K562 (cell line): ENCODE results near the gene MUC5AC.

Experiments
- CBX2 ChIP-seq: fragments of 200-600 bp; sonication (generic); IDR thresholded peaks from one replicate; pipeline ENCODE4 v1.6.1; 2012; ENCODE audit warnings: mild to moderate bottlenecking, low read length, inconsistent platforms; ENCODE audit not compliant: insufficient read depth, poor library complexity, severe bottlenecking
- MYC ChIP-seq, 2 experiments: fragments of 250-450 bp in 1 of 2; sonication (Bioruptor Pico) in 1 of 2; IDR thresholded peaks; 2 replicates each; pipeline versions ENCODE4 v1.5.1 to v1.6.1; 2012 to 2021; ENCODE audit warnings: low read depth in 2 of 2, borderline replicate concordance in 1 of 2, improper control_type of control experiment in 1 of 2, low read length in 1 of 2, mild to moderate bottlenecking in 1 of 2, moderate library complexity in 1 of 2
- NFRKB ChIP-seq: fragments of 450-650 bp; IDR thresholded peaks from 2 replicates; pipeline ENCODE4 v1.6.1; 2016; ENCODE audit warnings: low read depth
- POLR2A ChIP-seq: fragments of 450-650 bp; conservative IDR thresholded peaks from 2 replicates; pipeline ENCODE4 v1.6.1; 2016
- TF ChIP-seq, protein P1 (sequence below): sonication (generic); formaldehyde crosslinking; IDR thresholded peaks from 2 replicates; pipeline ENCODE4 v1.8.1; 2023; ENCODE audit warnings: mild to moderate bottlenecking, missing genetic modification reagents, moderate library complexity
- TF ChIP-seq, protein P2 (sequence below): fragments of 250-450 bp; sonication (Bioruptor Pico); IDR thresholded peaks from 2 replicates; pipeline ENCODE4 v1.5.0; 2022; ENCODE audit warnings: mild to moderate bottlenecking
- TF ChIP-seq, protein P3 (sequence below): fragments of 450-650 bp; IDR thresholded peaks from 2 replicates; pipeline ENCODE4 v1.6.1; 2016; ENCODE audit warnings: antibody characterized with exemption

DNA sequence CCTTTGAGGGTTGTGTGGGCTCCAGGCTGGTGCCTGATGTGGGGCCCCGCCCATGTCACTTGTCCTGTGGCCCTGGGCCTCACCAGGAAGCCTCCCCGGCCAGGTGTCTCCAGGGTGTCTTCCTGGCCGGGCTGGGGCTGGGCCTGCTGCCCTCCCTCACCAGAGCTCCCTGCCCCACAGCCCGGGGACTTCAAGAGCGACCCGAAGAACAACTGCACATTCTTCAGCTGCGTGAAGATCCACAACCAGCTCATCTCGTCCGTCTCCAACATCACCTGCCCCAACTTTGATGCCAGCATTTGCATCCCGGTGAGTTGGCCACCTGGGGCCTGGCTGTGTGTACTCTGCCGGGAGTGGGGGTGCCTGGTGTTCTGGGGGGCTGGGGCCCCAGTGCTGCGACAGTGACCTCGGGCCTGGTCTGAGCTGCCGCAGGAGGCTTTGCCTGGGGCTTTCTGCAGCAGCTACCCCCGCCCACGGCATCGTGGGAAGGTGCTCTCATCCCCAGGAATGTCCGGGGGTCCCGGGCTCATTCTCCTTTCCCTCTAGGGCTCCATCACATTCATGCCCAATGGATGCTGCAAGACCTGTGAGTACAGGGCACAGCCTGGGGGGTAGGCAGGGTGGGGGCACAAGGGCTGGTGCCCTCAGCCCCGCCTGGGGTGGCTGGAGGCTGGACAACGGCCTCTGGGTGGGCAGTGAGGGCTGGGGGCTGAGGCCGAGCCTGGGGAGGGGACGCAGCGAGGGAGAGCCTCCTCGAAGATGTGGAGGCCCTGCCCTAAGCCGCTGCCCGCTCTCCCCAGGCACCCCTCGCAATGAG lies 48.4 kb upstream of the MUC5AC start:
- no peak for TF ChIP-seq MYC (IDR thresholded peaks at IDR 0.05; ENCODE audit: low read depth, low read length)
- no peak for TF ChIP-seq MYC (CRISPR knock-in tag; IDR thresholded peaks at IDR 0.05; ENCODE audit: borderline replicate concordance, low read depth)
- TF ChIP-seq, protein P1, sequence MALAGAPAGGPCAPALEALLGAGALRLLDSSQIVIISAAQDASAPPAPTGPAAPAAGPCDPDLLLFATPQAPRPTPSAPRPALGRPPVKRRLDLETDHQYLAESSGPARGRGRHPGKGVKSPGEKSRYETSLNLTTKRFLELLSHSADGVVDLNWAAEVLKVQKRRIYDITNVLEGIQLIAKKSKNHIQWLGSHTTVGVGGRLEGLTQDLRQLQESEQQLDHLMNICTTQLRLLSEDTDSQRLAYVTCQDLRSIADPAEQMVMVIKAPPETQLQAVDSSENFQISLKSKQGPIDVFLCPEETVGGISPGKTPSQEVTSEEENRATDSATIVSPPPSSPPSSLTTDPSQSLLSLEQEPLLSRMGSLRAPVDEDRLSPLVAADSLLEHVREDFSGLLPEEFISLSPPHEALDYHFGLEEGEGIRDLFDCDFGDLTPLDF: no peak
- TF ChIP-seq, protein P2, sequence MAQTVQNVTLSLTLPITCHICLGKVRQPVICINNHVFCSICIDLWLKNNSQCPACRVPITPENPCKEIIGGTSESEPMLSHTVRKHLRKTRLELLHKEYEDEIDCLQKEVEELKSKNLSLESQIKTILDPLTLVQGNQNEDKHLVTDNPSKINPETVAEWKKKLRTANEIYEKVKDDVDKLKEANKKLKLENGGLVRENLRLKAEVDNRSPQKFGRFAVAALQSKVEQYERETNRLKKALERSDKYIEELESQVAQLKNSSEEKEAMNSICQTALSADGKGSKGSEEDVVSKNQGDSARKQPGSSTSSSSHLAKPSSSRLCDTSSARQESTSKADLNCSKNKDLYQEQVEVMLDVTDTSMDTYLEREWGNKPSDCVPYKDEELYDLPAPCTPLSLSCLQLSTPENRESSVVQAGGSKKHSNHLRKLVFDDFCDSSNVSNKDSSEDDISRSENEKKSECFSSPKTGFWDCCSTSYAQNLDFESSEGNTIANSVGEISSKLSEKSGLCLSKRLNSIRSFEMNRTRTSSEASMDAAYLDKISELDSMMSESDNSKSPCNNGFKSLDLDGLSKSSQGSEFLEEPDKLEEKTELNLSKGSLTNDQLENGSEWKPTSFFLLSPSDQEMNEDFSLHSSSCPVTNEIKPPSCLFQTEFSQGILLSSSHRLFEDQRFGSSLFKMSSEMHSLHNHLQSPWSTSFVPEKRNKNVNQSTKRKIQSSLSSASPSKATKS (CRISPR knock-in tag): no peak
- no peak for TF ChIP-seq CBX2
- no peak for TF ChIP-seq NFRKB
- TF ChIP-seq, protein P3, sequence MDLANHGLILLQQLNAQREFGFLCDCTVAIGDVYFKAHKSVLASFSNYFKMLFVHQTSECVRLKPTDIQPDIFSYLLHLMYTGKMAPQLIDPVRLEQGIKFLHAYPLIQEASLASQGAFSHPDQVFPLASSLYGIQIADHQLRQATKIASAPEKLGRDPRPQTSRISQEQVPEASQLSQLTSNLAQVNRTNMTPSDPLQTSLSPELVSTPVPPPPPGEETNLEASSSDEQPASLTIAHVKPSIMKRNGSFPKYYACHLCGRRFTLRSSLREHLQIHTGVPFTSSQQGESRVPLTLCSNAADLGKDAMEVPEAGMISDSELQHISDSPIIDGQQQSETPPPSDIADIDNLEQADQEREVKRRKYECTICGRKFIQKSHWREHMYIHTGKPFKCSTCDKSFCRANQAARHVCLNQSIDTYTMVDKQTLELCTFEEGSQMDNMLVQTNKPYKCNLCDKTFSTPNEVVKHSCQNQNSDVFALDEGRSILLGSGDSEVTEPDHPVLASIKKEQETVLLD: no peak
- no peak for TF ChIP-seq POLR2A
